ENCODE measurements around the gene GSDME.

Gene GSDME

DNA sequence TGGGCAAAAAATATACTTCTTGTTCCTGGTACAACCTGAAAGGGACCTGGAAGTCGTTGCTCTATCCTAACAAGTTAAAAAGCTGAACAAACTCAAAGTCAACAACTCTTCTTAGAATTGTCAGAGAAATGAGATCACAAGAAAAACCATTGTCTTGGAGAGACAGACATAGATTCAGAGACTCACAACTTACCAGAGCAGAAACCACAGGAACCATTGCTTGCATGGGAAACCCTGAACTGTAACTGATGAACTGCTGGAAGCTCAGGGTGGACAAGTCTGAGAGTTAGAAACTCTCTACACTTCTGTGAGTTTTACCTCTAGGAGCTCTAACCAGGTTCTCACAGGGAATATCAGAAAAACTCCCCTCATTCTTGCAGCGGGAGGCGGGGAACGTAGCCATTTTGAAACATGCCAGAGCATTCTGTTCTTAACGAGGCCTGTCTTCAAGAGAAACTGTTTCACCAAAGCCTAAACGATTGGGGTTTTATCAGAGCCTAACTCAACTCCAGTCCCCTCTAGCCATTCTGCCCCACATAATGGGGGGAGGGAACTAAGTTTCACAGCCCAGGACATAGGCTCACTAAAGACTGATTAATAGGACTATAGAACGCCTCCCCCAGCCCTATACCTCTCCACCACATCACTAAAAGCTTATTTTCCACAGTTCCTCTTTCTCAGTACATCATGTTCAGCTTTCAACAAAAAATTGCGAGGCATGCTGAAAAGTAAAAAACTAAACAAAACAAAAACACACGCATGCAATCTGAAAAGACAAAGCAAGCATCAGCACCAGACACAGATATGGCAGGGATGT, 12.0 kb upstream of the GSDME start:
- DNase-seq = no peak

DNA sequence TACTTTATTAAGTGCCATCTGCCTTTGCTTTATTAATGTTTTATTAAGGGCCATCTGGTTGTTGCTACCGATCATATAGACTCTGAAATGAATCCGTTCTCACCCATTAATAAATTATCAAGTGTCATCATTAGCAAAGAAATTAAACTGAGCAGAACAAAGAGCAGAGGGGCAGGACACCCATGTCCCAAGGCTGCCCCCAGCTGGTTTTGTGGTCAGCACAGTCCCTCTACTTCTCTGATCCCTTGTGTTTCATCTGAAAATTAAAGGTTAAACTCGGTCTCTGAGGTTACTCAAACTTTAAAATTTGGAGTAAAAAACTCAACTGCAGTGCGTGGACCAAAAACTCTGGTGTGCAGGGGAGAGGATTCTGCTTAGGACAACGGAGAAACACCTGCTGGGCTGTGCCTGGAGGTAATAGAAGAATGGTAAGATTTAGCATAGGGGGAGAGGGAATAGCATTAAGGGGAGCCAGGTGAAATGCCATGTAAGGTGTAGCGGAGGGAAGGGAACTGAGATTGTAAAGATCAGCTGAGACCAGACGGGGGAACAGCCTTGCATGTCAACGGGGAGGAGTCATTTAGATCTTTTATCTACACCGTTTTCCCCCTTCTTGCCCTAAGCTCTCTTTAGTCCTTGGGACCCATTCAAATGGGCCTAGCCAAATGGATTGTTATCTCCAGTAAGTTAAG, 10.8 kb upstream of the GSDME start:
- no peak for DNase-seq

DNA sequence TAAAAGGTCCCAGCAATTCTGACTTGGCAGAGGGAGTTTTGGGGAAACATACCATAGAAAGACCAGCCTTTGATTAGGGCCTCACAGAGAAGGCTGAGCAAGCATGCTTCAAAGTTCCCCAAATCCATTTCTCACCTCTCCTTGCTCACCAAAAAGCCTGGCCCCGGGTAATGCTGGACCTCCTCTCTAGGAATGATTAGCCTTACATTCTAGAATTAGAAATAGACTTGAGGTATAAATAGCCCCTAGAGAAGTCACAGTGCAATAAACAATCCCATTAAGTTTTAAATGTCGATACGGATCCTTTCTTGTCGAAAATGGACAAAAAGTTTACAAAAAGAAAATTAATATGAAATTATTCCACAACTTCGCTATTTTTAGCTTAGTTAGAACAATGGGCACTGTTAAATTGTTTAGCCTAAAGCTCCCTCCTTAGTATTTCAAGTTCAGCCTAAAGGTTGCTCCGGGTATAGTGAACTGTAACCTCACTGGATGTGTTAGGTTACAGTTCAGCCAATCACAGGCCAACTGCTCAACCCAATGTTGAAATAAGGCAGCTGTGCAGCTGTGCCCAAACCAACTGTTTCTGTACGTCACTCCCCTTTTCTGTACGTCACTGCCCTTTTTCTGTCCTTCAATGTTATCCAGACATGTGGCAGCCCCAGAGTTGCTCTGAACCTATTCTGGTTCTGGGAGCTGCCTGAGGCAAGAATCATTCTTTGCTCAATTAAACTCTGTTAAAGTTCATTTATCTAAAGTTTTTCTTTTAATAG, 7.9 kb upstream of the GSDME start:
- DNase-seq = no peak

DNA sequence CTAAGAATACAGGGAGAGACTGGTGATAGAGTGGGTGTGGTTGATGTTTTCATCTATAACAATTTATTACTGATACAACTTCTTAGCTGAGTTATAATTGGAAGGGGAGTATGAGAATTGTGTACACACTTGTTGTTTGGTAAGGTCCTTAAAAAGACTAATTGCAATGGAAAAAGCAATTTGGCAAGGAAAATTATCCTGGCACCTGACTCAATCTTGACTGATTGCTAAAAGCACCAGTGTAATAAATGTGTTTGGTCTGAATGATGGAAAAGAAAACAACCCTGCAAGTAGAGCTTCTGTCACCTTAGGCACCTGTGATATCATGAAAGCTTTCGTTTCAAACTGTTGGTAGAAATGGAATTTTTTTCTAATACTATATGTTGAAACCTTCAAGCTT, 6.7 kb upstream of the GSDME start:
- no peak for DNase-seq

DNA sequence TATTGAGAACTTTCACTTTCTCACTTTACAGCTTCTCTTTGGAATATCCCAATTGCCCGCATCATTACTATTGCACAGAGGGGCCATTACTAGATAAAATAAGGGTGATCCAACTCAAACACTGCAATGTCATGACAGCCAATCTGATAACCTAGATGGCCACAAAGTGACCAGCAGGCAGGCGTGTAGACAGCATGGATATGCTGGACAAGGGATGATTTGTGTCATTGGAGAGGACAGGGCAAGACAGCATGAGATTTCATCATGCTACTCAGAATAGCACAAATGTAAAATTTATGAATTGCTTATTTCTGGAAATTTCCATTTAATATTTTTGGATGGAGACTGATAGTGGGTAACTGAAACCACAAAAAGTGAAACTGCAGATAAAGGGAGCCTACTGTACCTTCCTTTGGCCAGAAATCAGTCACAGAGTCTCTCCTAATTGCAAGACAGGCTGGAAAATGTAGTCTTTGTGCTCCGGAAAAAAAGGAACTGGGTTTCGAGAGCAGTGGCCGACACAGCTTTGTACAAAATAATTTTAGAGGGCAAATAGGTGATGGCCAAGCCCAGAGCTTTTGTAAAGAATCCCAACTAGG, 6.1 kb upstream of the GSDME start:
- DNase-seq = no peak

DNA sequence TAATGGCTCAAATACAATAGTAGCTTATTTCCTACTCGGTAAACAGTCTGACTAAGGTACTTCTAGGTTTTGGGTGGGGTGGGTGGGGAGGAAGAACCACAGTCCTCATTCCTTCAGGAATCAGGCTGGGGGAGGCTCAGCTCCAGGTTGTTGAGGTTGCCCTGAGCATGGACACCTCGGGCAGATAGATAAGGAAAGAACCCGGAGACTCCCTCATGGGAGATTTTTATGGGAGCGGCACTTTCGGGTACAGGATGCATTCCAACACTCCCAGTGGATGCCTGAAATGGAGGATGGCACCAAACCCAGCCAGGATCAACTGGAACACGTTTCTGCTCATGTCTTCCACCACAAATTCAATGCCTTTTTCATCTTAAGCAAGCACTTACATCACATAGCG, 5.5 kb upstream of the GSDME start:
- DNase-seq = no peak

DNA sequence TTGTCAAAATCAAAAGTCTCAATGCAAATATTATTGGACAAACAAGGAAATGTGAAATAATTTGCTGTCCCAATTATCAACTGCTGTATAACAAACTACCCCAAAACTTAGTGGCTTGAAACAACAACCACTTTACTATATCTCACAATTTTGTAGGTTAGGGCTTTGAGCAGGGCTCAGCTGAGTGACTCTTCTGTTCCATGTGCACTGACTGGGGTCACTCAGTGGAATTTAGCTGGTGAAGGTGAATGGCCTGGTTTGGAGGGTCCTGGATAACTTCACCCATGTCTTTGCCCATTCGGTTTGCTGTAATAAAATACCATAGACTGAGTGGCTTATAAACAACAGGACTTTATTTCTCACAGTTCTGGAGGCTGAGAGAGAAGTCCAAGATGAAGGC, 3.7 kb upstream of the GSDME start:
- no peak for DNase-seq

DNA sequence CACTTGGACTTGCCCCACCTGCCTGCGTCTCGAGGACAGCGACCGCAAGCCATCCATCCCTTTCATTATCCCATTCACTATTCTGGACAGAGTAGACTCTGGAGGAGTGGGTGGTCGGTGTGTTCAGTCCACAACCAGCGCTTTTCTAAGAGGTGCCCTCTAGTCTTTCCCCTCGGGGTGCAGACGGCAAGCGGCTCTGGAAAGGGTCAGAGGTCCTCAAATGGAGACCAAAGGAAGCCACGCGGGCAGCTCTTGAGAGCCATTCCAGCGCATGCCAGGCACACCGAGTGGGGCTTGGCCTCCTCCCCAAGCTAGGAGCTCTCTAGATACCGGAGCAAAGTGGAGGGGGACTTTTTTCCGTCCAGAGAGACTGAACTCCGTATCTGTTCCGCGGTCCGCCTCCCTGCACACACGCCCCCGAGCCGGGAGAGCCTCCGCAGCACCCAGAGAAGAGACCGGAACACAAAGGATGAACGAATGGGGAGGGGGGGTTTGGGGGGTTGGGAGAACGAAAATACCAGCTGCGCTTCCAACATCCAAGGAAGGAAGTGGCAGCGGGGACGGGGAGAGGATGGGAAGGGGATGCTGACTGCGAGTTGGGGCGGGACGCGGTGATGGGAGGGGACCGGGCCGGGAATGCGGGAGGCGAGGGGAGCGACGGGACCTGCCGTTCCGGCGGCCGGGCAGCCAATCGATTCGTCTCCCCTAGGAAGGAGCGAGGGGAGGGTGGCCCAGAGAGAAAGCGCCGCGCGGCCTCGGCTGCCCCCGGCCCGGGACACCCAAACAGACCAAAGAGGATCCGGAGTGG, 515 bp downstream of the GSDME start:
- DNase-seq = no peak

DNA sequence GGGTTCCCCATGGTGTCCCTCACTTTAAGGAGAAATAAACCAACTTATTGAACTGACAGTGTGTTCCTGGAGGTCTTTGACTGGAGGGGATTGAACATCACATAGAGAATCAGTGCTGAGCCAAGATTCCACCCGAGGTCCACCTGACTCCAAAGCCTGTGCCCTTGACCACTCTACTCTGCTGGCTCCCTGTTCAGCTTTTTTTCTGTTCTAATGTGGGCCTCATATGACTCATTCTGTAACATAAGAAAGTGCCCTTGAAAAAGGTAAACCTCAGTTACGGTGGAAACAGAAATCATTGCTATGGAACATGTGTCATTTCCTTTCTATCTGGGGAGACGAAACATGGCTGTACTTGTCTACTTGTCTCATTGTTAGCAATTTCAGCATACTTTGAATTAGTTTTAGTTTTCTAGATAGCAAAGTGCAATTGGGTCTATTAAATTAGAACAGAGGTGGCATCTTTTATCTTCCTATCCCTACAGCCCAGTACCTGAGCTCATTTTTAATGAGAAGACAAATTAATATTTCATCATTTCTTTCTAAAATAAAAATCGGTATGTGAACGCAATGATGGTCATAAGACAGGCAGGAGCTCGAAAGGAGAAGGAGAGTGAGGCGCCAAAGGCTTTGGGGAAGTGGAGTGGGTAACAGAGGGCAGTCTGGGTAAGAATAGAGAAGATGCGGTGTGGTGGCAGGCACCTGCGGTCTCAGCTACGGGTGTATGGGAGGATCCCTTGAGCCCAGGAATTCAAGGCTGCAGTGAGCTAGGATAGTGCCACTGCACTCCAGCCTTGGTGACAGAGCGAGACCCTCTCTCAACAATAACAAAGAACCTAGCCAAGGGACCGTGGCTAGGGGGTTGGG, 1.5 kb downstream of the GSDME start:
- no peak for DNase-seq

DNA sequence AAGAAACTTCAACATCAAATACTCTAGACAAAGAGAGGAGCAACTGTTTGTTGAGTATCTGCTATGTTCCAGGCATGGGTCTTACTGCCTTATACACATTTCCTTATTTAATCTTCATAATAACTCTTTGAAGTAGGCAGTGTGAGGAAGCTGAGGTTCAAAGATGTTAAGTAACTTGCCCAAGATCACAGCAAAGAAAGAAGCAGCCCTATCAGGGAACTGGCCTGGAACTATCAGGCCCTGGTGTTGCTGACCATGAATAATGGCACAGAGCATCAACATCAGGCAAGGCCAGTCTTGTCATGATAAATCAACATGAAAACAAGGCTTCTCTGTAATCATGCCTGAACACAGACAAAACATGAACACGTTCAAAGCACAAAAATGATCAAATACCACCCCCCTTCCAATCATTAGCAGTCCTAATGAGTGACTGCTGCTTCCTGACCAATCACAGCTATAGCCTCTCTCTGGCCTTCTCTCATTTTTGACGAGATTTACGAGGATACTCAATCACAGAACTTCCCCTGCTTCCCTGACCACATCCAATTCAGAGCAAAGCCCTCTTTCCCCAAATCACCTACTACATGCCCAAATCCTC, 2.3 kb downstream of the GSDME start:
- no peak for DNase-seq

DNA sequence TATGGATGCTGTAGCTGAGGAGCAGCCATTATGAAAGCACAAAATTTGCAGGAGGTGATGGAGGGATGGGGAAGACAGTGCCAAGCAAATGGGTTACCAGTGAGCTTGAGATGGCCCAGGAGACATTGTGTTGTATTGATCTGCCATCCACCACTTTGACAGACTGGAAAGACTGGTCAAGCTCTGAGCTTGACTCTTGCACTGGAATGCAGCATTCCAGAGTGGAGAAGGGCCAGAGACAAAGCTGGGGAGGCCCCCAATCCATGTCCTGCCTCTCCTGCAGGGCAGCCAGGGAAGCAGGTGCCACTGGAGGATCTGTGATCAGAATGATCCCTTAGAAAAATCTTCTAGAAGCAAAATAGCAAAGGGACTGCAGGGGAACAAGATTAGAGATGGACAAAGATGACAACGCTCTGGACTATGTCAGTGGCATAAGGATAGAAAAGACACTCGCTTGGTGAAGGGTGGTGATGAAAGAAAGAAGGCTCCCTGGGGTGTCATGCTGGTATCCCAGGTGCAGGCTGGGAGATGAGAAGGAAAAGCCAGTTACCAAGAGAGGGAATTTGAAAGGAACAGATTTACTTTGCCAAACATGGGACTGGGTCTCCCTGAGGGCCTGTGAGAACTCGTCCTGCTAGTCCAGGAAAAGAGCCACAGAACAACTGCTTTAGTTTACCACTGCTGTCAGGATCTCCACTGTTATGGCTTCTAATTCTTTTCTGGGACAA, 5.0 kb downstream of the GSDME start:
- no peak for DNase-seq

DNA sequence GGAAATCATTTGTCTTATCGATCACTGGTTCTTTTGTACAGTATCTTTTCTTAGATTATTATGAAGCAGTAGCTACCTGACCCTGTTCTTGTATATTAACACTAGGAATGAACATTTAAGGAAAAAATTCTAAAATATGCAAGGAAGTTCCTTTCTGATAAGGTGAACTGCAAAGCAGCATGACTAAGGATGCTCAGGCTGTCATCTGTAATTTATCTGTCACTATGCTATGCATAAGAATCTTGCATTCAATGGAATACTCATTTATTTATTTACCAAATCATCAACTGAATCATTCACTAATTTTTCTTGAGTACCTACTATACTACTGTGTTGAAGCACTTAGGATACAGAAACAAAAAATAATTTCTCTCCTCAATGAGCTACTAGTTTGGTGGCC, 5.8 kb downstream of the GSDME start:
- DNase-seq = no peak

DNA sequence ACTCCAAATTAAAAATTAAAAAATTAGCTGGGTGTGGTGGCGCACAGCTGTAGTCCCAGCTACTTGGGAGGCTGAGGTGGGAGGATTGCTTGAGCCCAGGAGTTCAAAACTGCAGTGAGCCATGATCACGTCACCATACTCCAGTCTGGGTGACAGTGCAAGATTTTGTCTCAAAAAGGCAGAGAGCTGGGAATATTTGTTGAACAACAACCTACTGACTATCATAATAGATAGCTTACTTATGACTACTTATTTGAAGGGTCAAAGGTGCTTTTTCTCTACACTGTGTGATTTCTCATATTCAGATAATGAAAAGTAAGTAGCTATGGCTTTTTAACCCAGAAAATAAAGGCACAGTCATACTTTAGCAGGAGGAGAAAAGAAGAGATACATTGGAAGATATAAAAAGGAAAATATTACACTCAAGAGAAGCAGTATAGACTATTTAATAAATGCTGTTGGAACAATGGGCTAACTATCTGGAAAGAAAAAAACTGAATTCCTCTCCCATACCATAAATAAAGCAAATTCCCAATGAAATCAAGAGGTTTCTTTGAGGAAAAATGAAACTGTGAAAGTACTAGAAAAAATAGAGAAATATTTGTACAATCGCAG, 6.7 kb downstream of the GSDME start:
- DNase-seq = no peak

DNA sequence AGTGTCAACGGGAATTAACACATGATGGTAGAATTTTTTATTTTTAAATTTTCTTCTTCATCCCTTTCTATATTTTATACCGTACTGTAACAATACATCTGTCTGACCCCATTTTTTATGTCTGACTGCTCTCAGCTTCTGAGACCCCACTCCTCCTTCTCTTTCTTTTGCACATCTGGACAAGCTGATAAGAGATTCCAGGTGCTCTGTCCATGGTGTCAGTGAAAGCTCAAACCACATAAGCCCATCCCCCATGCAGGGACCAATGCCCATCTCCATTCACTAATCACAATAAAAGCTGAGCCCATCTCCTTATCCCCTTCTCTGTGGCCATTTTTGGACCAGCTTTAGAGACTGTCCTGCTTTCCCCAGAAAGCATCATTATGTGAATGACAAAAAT, 8.7 kb downstream of the GSDME start:
- no peak for DNase-seq

DNA sequence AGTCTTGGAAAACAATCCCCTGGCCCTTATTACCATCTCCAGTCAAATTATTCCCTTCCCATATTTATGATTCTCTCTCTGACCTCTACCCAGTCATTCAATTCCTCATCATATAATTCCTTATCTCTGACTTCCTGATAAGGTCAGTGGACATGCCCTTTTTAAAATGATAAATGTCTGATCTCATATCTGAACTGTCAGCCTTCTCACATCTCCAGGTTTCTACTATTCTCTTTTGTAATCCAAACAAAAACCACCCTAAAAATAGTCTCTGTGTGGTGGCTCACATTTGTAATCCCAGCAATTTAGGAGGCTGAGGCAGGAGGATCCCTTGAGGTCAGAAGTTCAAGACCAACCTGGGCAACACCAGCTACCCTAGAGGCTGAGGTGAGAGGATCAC, 11.9 kb downstream of the GSDME start:
- DNase-seq = no peak

DNA sequence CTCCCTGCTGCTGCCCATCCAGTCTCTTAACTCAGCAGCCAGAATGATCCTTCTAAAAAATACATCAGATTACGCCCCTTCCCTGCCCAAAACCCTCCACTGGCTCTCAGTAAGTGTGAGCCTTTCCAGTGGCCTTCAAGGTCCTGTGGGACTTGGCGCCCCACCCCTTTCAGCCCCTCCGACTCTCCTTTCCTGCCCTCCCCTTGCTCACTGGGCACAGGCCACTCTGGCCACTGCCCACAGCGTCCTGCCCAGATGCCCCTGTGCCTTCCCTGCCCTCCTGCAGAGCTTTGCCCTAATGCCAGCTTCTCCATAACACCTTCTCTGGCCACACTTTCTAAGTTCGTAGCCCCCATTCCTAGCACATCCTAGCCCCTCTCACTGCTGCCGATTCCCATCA, 13.8 kb downstream of the GSDME start:
- no peak for DNase-seq

DNA sequence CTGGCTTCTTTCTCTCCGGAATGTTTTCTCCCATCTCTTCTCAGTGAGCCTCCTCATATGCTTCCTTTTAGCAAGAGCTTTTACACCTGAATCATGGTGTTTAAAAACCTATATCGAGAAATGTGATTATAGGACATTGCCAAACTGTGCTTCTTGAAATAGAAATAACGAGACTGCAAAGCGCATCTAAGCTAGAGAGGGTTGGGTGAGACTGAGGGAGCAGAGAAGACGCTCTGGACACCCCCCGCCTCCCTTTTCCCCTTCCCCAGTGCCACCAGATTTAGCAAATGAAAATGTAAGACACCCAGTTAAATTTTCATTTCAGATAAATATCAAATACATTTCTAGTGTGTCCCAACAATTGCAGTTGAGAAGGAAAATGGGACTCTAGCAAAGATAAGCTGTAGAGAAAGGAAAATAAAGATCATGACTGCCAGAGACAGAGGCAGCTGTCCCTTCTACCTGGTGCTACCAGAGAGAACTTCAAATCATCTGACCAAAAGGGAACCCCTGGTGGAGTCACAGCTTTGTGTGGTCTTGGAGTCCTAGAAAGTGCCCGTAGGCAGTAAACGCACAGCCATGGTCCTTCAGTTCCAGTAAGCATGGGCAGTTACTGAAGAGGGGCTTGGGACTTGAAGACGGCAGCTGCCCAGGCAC, 14.6 kb downstream of the GSDME start:
- DNase-seq = no peak

DNA sequence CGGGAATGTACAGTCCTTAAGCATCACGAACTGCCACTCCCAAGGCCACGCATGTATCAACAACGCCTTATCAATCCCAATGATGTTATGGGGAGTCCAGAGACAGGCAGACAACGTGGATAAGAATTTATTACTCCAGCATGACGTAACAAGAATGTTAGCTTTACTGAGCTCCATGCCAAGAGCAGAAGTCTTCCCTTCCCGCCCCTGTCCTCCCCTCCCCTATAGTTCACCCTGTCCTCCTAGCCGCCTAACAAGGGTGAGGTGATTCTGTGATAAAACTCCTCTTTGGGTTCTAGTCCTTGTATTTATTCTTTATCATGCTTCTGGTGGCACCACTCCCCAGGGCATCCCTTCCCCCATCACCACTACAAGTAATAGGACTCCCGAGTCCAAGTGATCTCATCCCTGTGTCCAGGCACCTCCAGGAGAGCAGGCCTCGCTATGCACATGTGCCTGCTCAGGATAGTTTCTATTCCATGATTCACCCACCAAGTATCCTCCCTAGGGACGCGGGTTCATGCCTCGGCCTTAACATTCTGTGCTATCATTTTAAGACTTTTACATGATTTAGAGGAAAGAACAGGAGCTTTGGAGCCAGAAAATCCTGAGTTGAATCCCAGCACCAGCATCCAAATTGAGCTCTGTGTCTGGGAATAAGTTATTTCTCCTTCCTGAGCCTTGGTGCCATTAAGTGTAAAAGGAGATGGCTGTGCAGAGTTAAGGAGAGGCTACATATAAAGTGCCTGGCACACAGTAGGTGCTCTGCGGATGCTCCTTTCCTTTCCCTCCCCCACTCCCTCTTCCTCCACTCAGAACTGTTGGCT, 15.4 kb downstream of the GSDME start:
- DNase-seq = no peak

DNA sequence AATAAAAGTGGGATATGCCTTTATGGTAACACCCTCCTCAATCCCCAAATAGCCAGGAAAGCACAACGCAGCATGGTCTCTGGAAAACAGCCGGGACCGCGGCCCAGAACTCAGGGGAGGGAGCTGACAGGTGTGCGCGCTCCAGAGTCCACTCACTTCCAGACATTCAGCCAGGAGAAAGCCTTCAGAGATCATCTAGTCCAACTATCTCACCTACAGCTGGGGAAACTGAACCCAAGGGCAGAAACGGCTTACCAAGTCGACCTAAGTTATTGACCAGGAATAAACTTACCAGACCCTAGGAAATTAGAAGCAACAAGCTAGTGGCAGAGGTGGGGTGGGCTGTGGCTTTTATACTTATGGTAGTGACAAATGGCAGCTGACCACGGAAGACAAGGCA, 16.4 kb downstream of the GSDME start:
- DNase-seq = no peak

All from NCI-H774 (cell line).